Pulmonary artery endothelial cell (primary cell): ENCODE data around the gene PCDHA6. TPM values are rescaled to one million over a fixed set of nuclear protein-coding genes. Genes with fewer than 3 reads are reported as not detected.
"Not testable (repeated sequence)": the region's sequence is repeated elsewhere in the genome, so short reads cannot be mapped to it uniquely, and the experiment has no call there.

Source experiments
- DNase-seq: peaks from one replicate; pipeline ENCODE4 v3.0.0-alpha.2; 2011; ENCODE audit warnings: low read depth, low spot score
- total RNA-seq: library from RNA; depleted of rRNA; stranded (reverse); fragments of >200 nt; gene quantifications from 2 replicates; pipeline ENCODE4 v1.2.3, GENCODE V29; 2014

The PCDHA6 gene
- total RNA-seq, 1 donor from 2014 or later, result 0.40 TPM

GRCh38 chr5:140821375-140822280 lies 6.1 kb upstream of the PCDHA6 start, which contains the start of gene PCDHA5:
Gene PCDHA5, plus strand, starts transcription at chr5:140821613.
- no peak for DNase-seq

GRCh38 chr5:140822281-140822629 lies 5.5 kb upstream of the PCDHA6 start:
- DNase-seq, result no peak

- DNase-seq, result not testable (repeated sequence)
Observed at GRCh38 chr5:140822969-140823368, 4.8 kb upstream of the PCDHA6 start.

- no peak for DNase-seq
Observed at GRCh38 chr5:140823475-140823874, 4.3 kb upstream of the PCDHA6 start.

- DNase-seq, result no peak
Observed at GRCh38 chr5:140828362-140828737, 590 bp downstream of the PCDHA6 start.

- not testable (repeated sequence) for DNase-seq
Observed at GRCh38 chr5:140829511-140830501, 2.0 kb downstream of the PCDHA6 start.

- no peak for DNase-seq
Observed at GRCh38 chr5:140833993-140834392, 6.2 kb downstream of the PCDHA6 start, which contains the start of gene PCDHA7. Gene PCDHA7, plus strand, starts transcription at chr5:140834269. Its CDS starts 115 bp downstream, at chr5:140834384.

GRCh38 chr5:140834439-140835008 lies 6.8 kb downstream of the PCDHA6 start:
- not testable (repeated sequence) for DNase-seq

GRCh38 chr5:140835622-140836510 lies 8.1 kb downstream of the PCDHA6 start:
- no peak for DNase-seq

GRCh38 chr5:140840978-140841962 lies 13.5 kb downstream of the PCDHA6 start, which contains the start of gene PCDHA8:
Gene PCDHA8, plus strand, starts transcription at chr5:140841187. Its CDS starts 135 bp downstream, at chr5:140841322.
- DNase-seq, result no peak

- DNase-seq, result no peak
Observed at GRCh38 chr5:140842798-140843733, 15.3 kb downstream of the PCDHA6 start.

GRCh38 chr5:140848139-140849102 lies 20.7 kb downstream of the PCDHA6 start, which contains the start of gene PCDHA9:
Gene PCDHA9, plus strand, starts transcription at chr5:140848382. Its CDS starts 114 bp downstream, at chr5:140848496.
- DNase-seq, result not testable (repeated sequence)

GRCh38 chr5:140849831-140850634 lies 22.3 kb downstream of the PCDHA6 start:
- DNase-seq, result not testable (repeated sequence)

- no peak for DNase-seq
Observed at GRCh38 chr5:140855772-140856674, 28.3 kb downstream of the PCDHA6 start, which contains the start of gene PCDHA10. Gene PCDHA10, plus strand, starts transcription at chr5:140855897. Its CDS starts 152 bp downstream, at chr5:140856049.
